Epithelial cell of proximal tubule (primary cell): Measurements from ENCODE around the gene GNG14. TPM values are rescaled to one million over a fixed set of nuclear protein-coding genes. Genes with fewer than 3 reads are reported as not detected.
A peak's percentile ranks its signal among the peaks of the same experiment; 100 is the strongest.
"Not testable (repeated sequence)": the region's sequence is repeated elsewhere in the genome, so short reads cannot be mapped to it uniquely, and the experiment has no call there.

Experiments used
- DNase-seq: peaks from one replicate; pipeline ENCODE4 v3.0.0-alpha.2; 2011; ENCODE audit warnings: low read depth
- H3K4me3 ChIP-seq: 2 replicates; pipeline ENCODE4 v1.5.1; 2011; ENCODE audit warnings: low read depth, mild to moderate bottlenecking, low read length
- total RNA-seq: library from RNA; depleted of rRNA; stranded (reverse); fragments of >200 nt; gene quantifications from 2 replicates; pipeline ENCODE4 v1.2.3, GENCODE V29; 2015
- TF ChIP-seq, protein P1 (sequence below): conservative IDR thresholded peaks from 2 replicates; pipeline ENCODE4 v1.5.1; 2012; ENCODE audit warnings: low read depth, mild to moderate bottlenecking, low read length

GNG14 gene
- total RNA-seq, 1 donor from 2014 or later = not detected

DNA sequence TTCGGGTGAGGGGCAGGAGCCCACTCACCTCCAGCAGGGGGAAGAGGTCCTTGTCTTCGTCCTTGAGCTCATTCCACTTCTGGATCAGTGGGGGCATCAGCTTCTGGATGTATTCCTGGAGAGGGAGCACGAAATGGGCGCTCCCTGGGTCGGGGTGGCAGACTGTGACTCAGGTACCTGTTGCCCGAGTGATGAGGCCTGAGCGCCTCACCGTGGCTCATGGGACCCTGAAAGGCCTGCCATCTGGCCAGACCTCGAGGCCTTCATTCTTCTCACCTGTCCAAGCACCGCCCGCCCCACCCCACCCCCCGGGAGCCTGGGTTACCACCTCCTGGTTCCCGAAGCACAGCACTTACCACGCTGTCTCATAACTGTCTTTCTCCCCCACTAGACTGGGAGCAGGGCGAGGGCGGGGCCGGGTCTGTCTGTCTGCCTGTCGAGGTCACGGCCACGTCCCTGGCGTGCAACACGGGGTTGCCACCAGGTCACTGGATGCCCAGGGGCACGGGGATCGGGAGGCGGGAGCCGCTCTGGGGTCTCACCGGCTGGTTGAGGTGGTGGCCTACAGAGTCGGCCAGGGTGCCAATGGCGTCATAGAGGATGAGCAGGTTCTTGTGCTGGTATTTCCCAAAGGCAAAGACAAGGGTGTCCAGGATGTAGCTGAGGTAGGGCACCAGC, 18.0 kb downstream of the GNG14 start:
- no peak overlapping the region for H3K4me3 ChIP-seq
- DNase-seq = no peak
- TF ChIP-seq, protein P1, sequence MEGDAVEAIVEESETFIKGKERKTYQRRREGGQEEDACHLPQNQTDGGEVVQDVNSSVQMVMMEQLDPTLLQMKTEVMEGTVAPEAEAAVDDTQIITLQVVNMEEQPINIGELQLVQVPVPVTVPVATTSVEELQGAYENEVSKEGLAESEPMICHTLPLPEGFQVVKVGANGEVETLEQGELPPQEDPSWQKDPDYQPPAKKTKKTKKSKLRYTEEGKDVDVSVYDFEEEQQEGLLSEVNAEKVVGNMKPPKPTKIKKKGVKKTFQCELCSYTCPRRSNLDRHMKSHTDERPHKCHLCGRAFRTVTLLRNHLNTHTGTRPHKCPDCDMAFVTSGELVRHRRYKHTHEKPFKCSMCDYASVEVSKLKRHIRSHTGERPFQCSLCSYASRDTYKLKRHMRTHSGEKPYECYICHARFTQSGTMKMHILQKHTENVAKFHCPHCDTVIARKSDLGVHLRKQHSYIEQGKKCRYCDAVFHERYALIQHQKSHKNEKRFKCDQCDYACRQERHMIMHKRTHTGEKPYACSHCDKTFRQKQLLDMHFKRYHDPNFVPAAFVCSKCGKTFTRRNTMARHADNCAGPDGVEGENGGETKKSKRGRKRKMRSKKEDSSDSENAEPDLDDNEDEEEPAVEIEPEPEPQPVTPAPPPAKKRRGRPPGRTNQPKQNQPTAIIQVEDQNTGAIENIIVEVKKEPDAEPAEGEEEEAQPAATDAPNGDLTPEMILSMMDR = no peak

DNA sequence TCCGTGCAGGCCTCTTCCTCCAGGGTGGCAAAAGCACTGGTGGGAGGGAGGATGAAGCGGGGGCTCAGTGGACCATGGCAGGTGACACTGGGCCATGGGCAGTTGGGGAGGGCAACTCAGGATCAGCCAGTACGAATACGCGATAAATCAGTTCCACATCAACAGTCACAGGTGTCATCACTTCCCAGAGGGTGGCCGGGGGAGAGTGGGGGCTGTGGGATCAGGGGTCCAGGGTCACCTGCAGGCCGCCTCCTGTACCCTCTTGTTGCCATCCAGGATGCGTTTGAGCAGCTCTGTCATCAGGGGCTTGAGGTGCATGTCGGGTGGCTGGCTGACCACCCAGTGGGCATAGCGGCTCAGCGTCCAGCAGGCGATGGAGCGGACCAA, 18.5 kb downstream of the GNG14 start:
- no peak for DNase-seq
- no peak overlapping the region for H3K4me3 ChIP-seq
- TF ChIP-seq, protein P1 = no peak

DNA sequence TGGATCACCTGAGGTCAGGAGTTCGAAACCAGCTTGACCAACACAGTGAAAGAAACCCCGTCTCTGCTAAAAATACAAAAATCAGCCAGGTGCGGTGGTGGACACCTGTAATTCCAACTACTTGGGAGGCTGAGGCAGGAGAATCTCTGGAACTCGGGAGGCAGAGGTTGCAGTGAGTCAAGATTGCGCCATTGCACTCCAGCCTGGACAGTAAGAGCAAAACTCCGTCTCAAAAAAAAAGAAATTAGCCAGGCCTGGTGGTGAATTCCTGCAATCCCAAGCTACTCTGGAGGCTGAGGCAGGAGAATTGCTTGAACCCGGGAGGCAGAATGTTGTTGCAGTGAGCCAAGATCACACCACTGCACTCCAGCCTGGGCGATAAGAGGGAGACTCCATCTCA, 20.8 kb downstream of the GNG14 start:
- H3K4me3 ChIP-seq = no peak overlapping the region
- no peak for DNase-seq
- TF ChIP-seq, protein P1 = no peak

DNA sequence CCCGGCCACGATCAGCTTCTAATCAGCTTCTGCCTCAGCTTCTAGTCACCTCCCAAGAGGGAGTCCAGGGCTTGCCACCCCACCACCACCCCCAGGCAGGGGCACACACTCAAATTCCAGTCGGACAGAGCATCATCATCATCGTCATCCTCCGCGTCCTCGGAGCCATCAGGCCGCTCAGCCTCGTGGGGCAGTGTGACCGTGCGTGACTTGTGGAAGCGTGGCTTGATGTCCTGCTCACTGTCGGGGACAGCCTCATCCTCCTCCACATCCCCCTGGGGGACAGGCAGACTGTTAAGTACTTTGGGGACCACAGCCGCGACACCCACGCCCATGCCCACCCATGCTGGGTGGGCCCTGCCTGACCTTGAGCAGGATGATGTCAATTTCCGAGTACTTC, 23.4 kb downstream of the GNG14 start:
- no peak for DNase-seq
- TF ChIP-seq, protein P1 = no peak
- H3K4me3 ChIP-seq = no peak overlapping the region

DNA sequence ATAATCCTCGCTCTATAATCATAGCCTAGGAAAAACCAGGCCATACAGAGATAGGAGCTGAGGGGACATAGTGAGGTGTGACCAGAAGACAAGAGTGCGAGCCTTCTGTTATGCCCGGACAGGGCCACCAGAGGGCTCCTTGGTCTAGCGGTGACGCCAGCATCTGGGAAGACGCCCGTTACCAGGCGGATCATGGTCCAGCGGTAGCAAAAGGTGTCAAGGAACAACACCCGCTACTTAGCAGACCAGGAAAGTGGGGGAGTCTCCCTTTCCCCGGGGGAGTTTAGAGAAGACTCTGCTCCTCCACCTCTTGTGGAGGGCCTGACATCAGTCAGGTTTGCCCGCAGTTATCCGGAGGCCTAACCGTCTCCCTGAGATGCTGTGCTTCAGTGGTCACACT, 24.3 kb downstream of the GNG14 start:
- not testable (repeated sequence) for H3K4me3 ChIP-seq, DNase-seq
- TF ChIP-seq, protein P1 = peak; percentile 8

DNA sequence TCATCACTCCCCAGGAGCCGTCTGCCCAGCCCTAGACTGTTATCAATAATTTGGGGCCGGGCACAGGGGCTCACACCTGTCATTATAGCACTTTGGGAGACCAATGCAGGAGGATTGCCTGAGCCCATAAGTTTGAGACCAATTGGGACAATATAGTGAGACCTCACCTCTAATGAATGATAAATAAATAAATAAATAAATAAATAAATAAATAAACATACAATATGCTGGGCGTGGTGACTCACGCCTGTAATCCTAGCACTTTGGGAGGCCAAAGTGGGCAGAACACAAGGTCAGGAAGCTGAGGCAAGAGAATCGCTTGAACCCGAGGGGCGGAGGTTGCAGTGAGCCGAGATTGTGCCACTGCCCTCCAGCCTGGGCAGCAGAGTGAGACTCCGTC, 25.5 kb downstream of the GNG14 start:
- H3K4me3 ChIP-seq, DNase-seq: not testable (repeated sequence)

DNA sequence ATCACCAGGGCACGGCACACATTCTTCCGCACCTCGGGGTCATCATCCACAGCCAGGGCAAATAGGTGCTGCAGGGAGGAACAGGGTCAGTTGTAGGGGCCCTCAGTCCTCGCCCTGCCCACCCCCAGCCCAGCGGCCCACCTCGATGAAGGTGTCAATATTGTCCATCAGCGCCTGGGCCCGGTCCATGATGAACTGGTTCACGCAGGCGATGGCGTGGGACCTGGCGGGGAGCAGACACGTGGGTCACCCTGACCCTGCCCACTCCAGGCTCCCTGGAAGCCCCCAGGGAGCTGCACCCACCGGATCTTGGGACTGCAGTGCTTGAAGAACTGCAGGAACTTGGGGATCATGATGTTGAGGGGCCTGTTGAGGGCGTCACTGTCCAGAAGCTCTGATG, 27.3 kb downstream of the GNG14 start:
- no peak overlapping the region for H3K4me3 ChIP-seq
- no peak for DNase-seq

More for the DNA sequence above, 27.3 kb downstream of the GNG14 start:
- TF ChIP-seq, protein P1 = no peak
